Kidney (tissue), 14 donors: Measurements from ENCODE around the gene IQCN. TPM values are rescaled to one million over a fixed set of nuclear protein-coding genes. Genes with fewer than 3 reads are reported as not detected.
A peak's percentile ranks its signal among the peaks of the same experiment; 100 is the strongest.

Experiments
- DNase-seq, 5 donors: peaks; one replicate each; pipeline ENCODE4 v3.0.0-alpha.2; 2013 to 2020
- FAIRE-seq: peaks from 2 replicates; lab custom pipeline; 2012; peaks lifted over from hg19 to GRCh38; lab: Jason Lieb, UNC
- H3K27ac ChIP-seq, 2 donors: one replicate each; pipeline ENCODE4 v1.7.0; 2013; ENCODE audit warnings: low read depth in 2 of 2, low read length in 2 of 2, inconsistent platforms in 1 of 2
- H3K27me3 ChIP-seq: one replicate; pipeline ENCODE4 v1.7.1; 2013; ENCODE audit warnings: low read length, inconsistent platforms; ENCODE audit not compliant: control insufficient read depth, insufficient read depth
- H3K36me3 ChIP-seq, 3 donors: one replicate each; pipeline versions ENCODE4 v1.7.0 to v1.7.1; 2013; ENCODE audit warnings: low read length in 3 of 3, control low read depth in 1 of 3, inconsistent platforms in 1 of 3; ENCODE audit not compliant: insufficient read depth in 3 of 3, control insufficient read depth in 2 of 3
- H3K4me1 ChIP-seq, 3 donors: one replicate each; pipeline versions ENCODE4 v1.7.0 to v1.7.1; 2013; ENCODE audit warnings: low read length in 3 of 3, inconsistent platforms in 1 of 3, low read depth in 1 of 3; ENCODE audit not compliant: control insufficient read depth in 2 of 3, insufficient read depth in 2 of 3
- H3K4me3 ChIP-seq, 3 donors: one replicate each; pipeline versions ENCODE4 v1.7.0 to v1.8.1; 2013; ENCODE audit warnings: low read length in 3 of 3, control low read depth in 1 of 3, inconsistent platforms in 1 of 3
- H3K9ac ChIP-seq, 3 donors: one replicate each; pipeline versions ENCODE4 v1.7.0 to v1.7.1; 2013; ENCODE audit warnings: low read length in 3 of 3, control low read depth in 1 of 3, inconsistent platforms in 1 of 3
- H3K9me3 ChIP-seq, 3 donors: one replicate each; pipeline versions ENCODE4 v1.7.0 to v1.7.1; 2013; ENCODE audit warnings: low read length in 3 of 3, control low read depth in 1 of 3, inconsistent platforms in 1 of 3; ENCODE audit not compliant: control insufficient read depth in 2 of 3, insufficient read depth in 1 of 3
- CTCF ChIP-seq: IDR thresholded peaks from 3 replicates; pipeline ENCODE4 v1.5.1; 2012; ENCODE audit warnings: mild to moderate bottlenecking, moderate library complexity, borderline replicate concordance; ENCODE audit not compliant: insufficient read depth; ENCODE audit errors: extremely low read depth
- intact Hi-C: fragments of 100-400 bp; cut with DNase I; formaldehyde crosslinking; loops from one replicate; pipeline ENCODE4 v1.11.1; 2022
- polyA plus RNA-seq: library from polyadenylated mRNA; stranded (reverse); fragments of 350-450 nt; fragmentation: Illumina TruSeq; extraction: RNeasy Lipid Tissue Mini Kit (QIAGEN cat#74804); gene quantifications from one replicate; pipeline ENCODE4 v1.2.3, GENCODE V29; 2014; ENCODE audit warnings: low read depth, low replicate concordance; ENCODE audit not compliant: insufficient read depth
- total RNA-seq: library from RNA; stranded (reverse); fragmentation: NEBNext Ultra II Directional; extraction: Animal tissue kit (Norgen Biotek cat#: 25700); gene quantifications from one replicate; pipeline ENCODE4 v1.2.1, GENCODE V29; 2021
- donor health status: control.
- donor health status: control.
- donor health status: control.
- donor health status: control.
- donor health status: control.
- donor health status: DM: yes; HTN: yes; CAD: no.
- donor health status: Normal renal cell carcinoma (clear cell type).

IQCN gene
- total and polyA plus RNA-seq, 2 donors from 2014 or later, result 0.82 to 6.3 TPM

DNA sequence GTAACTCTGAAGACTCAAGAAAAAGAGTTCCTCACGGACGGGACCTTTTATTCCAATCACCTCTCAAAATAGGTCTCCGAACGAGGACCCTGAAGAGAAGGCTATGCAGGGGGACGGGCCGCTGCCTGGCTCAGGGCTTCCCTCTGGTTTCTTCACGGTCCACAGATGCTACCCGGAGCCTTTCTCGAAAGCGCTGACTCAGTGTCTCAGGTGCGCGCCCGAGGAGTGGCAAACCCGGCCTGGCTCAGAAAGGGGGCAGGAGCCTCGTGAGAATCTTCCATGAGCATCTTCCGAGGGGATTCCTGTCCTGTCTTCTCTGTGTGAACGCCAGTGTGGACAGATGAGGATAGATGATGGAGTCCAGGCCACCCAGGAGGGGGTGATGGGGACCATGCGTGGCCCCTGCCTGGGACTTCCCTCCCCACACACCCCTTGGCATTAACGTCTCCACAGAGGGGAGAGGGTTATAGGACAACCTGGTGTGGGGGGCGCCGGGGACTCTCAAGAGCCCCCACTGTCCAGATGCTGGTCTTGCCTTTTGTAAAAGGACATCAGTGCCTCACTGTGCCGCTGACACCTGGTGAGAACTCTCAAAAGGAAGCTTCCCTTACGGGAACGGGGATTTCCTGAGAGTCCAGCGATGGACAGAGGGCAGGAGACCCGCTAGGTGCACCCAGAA lies 32.1 kb upstream of the IQCN start:
- DNase-seq (peak in 1 of 5 donors; percentile 52), FAIRE-seq (no peak)
- H3K36me3 ChIP-seq, result no peaks in the 10 kb centered on the region
- H3K27me3 ChIP-seq, result no peaks in the 10 kb centered on the region
- no peak for TF ChIP-seq CTCF
- no peak overlapping the region for H3K4me3 ChIP-seq
- H3K4me1 ChIP-seq, result peaks cover 0 to 25% (median 8%) of the 10 kb centered on the region in 3 donors
- intact Hi-C loops, result no loop called here
- peak overlapping the region in 1 of 2 donors; percentile 37 for H3K27ac ChIP-seq
- H3K9me3 ChIP-seq, result no peaks in the 10 kb centered on the region
- no peak overlapping the region for H3K9ac ChIP-seq

DNA sequence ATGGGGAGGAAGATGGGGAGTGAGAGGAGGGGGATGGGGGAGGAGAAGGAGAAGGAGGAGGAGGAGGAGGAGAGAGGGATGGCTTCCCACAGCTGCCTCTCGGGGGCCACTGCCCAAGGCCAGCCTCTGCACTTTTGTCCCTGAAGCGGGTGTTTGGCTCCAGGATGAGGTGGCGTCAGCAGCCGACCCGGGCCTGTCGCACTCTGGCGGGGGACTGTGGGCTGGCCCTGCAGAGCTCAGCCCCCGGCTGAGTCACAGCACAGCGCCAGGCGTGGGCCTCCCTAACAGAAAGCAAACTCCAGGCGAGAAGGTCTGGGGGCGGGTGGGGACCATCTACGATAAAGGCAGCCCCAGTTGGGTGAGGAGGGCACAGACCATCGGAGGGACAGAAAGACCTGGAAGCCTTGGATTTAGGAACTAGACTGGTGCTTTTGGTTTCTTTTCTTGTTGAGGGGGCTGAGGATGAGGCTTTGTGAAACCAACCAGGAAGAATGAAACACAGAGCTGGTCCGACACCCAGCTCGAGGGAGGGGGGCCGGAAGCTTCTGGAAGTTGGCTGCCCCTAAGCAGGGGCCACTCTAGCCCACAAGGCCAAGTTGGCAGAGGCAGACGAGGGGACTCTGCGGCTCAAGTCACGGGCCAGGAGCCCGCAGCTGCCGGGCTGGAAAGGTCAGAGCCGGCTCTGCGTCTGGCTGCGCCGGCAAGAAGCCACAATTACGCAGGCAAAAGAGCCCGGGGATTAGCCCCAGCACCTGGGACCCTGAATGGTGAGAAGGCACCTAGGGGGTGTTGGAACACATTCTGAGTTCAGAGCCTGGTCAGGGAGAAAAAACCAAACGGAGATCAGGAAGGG lies 30.4 kb upstream of the IQCN start:
- H3K4me1 ChIP-seq, result peaks cover 0 to 30% (median 8%) of the 10 kb centered on the region in 3 donors
- H3K27me3 ChIP-seq, result no peaks in the 10 kb centered on the region
- intact Hi-C loops, result no loop called here
- no peaks in the 10 kb centered on the region for H3K9me3 ChIP-seq
- peak; percentile 84 to 97 (median 91) for DNase-seq
- H3K9ac ChIP-seq, result peak overlapping the region; percentile 25 to 93 (median 92)
- FAIRE-seq, result no peak
- H3K4me3 ChIP-seq, result peak overlapping the region; percentile 19 to 46 (median 37)
- no peaks in the 10 kb centered on the region for H3K36me3 ChIP-seq
- no peak for TF ChIP-seq CTCF
- peak overlapping the region; percentile 97 to 99 for H3K27ac ChIP-seq

DNA sequence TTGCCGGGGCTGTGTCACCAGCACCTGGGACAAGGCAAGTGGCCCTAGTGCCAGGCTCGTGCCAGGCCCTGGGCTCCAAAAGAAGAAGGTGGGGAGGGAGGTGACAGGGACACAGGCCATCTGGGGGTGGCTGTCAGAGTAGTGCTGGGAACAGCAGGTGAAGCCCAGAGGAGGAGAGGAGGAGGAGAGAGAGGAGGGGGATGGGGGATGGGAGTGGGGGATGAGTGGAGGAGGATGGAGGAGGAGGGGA lies 29.9 kb upstream of the IQCN start:
- peaks cover 0 to 30% (median 8%) of the 10 kb centered on the region in 3 donors for H3K4me1 ChIP-seq
- no peaks in the 10 kb centered on the region for H3K36me3 ChIP-seq
- H3K9me3 ChIP-seq, result no peaks in the 10 kb centered on the region
- no peak for TF ChIP-seq CTCF
- H3K27me3 ChIP-seq, result no peaks in the 10 kb centered on the region
- H3K9ac ChIP-seq, result peak overlapping the region in 2 of 3 donors; percentile 54 to 92
- peak overlapping the region in 2 of 3 donors; percentile 2 to 26 for H3K4me3 ChIP-seq
- FAIRE-seq (no peak), DNase-seq (peak in 1 of 5 donors; percentile 76)
- H3K27ac ChIP-seq, result peak overlapping the region; percentile 97 to 99
- intact Hi-C loops, result no loop called here
